ENCODE measurements around the gene CMKLR1. TPM values are rescaled to one million over a fixed set of nuclear protein-coding genes. Genes with fewer than 3 reads are reported as not detected.

The CMKLR1 gene
- total RNA-seq, 1 experiment from 2014 or later, result not detected

Other genes with a start within 250 kb of the CMKLR1 start
- gene WSCD2, start 210.0 kb downstream of the CMKLR1 start, total RNA-seq (2014; rRNA removed; shearing (Covaris generic)), result not detected in 2 replicates
- 6.1 and 7.4 TPM in 2 replicates for gene FICD, start 176.0 kb upstream of the CMKLR1 start, total RNA-seq (2014; rRNA removed; shearing (Covaris generic))
- gene SART3, start 221.9 kb upstream of the CMKLR1 start, total RNA-seq (2014; rRNA removed; shearing (Covaris generic)), result 66.3 and 84.2 TPM in 2 replicates
- gene ISCU, start 223.3 kb upstream of the CMKLR1 start, total RNA-seq (2014; rRNA removed; shearing (Covaris generic)), result 162 and 163 TPM in 2 replicates

Data from SK-MEL-5 (cell line).